Activated naive CD4-positive, alpha-beta T cell treated with anti-CD3 and anti-CD28 coated beads for 36 hours (primary cell): Measurements from ENCODE around the gene BAZ2B. TPM values are rescaled to one million over a fixed set of nuclear protein-coding genes. Genes with fewer than 3 reads are reported as not detected.
A peak's percentile ranks its signal among the peaks of the same experiment; 100 is the strongest.

Source experiments
- CTCF ChIA-PET: fragments of 350-600 bp; sonication (Branson Sonifier 250); formaldehyde crosslinking; loops from one replicate; lab custom pipeline; 2021; ENCODE audit warnings: antibody characterized with exemption; lab: Charles Lee
- DNase-seq: peaks from one replicate; pipeline ENCODE4 v3.0.0-alpha.2; 2020
- H3K27ac Mint-ChIP-seq: one replicate; pipeline ENCODE4 v1.8.0; 2021; ENCODE audit warnings: mild to moderate bottlenecking, mixed read lengths
- H3K27me3 Mint-ChIP-seq: one replicate; pipeline ENCODE4 v1.8.0; 2021; ENCODE audit warnings: low read depth, mixed read lengths
- H3K36me3 Mint-ChIP-seq: one replicate; pipeline ENCODE4 v1.8.0; 2021; ENCODE audit warnings: low read depth, mixed read lengths
- H3K4me1 Mint-ChIP-seq: one replicate; pipeline ENCODE4 v1.8.0; 2021; ENCODE audit warnings: low read depth, mixed read lengths
- H3K4me3 Mint-ChIP-seq: one replicate; pipeline ENCODE4 v1.8.0; 2021; ENCODE audit warnings: mild to moderate bottlenecking, moderate library complexity, mixed read lengths
- H3K9me3 Mint-ChIP-seq: one replicate; pipeline ENCODE4 v1.8.0; 2021; ENCODE audit warnings: mixed read lengths
- intact Hi-C: fragments of 100-400 bp; cut with micrococcal nuclease; formaldehyde crosslinking; loops from one replicate; pipeline ENCODE4 v1.15.1; 2023
- total RNA-seq, 2 experiments: library from RNA; stranded (reverse); gene quantifications; one replicate each; pipeline ENCODE4 v1.2.3, GENCODE V29; 2021

The BAZ2B gene, protein sequence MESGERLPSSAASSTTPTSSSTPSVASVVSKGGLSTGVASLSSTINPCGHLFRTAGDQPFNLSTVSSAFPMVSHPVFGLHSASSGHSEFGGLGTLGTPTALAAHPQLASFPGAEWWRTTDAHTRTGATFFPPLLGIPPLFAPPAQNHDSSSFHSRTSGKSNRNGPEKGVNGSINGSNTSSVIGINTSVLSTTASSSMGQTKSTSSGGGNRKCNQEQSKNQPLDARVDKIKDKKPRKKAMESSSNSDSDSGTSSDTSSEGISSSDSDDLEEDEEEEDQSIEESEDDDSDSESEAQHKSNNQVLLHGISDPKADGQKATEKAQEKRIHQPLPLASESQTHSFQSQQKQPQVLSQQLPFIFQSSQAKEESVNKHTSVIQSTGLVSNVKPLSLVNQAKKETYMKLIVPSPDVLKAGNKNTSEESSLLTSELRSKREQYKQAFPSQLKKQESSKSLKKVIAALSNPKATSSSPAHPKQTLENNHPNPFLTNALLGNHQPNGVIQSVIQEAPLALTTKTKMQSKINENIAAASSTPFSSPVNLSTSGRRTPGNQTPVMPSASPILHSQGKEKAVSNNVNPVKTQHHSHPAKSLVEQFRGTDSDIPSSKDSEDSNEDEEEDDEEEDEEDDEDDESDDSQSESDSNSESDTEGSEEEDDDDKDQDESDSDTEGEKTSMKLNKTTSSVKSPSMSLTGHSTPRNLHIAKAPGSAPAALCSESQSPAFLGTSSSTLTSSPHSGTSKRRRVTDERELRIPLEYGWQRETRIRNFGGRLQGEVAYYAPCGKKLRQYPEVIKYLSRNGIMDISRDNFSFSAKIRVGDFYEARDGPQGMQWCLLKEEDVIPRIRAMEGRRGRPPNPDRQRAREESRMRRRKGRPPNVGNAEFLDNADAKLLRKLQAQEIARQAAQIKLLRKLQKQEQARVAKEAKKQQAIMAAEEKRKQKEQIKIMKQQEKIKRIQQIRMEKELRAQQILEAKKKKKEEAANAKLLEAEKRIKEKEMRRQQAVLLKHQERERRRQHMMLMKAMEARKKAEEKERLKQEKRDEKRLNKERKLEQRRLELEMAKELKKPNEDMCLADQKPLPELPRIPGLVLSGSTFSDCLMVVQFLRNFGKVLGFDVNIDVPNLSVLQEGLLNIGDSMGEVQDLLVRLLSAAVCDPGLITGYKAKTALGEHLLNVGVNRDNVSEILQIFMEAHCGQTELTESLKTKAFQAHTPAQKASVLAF (N-terminal part only)
- total RNA-seq: 1 to 10 TPM; 8.3 to 9.7 TPM

GRCh38 chr2:159616286-159616701, at the start of gene BAZ2B:
TSS of gene BAZ2B (minus strand) at chr2:159616548. CDS start at chr2:159478719, 137,829 bp downstream.
- H3K4me1 Mint-ChIP-seq: peaks cover 6% of the 10 kb centered on the region
- intact Hi-C loops: loop anchor here (2.0 kb wide), 1 partner anchor 329 kb away; the partner anchor contains the start of gene WDSUB1
- CTCF ChIA-PET: interaction anchor here (0.6 to 0.8 kb wide), 2 partner anchors 9 to 20 kb away, joined by 3 read pairs; no protein-coding TSS in a partner anchor
- peak; percentile 11 for DNase-seq
- peak within 1 kb of the TSS; percentile 72 for H3K4me3 Mint-ChIP-seq
- H3K27me3 Mint-ChIP-seq: peaks cover 15% of the 10 kb centered on the region
- no peak within 1 kb of the TSS for H3K27ac Mint-ChIP-seq
- H3K9me3 Mint-ChIP-seq: no peaks in the 10 kb centered on the region
- no peaks in the 10 kb centered on the region for H3K36me3 Mint-ChIP-seq

DNA sequence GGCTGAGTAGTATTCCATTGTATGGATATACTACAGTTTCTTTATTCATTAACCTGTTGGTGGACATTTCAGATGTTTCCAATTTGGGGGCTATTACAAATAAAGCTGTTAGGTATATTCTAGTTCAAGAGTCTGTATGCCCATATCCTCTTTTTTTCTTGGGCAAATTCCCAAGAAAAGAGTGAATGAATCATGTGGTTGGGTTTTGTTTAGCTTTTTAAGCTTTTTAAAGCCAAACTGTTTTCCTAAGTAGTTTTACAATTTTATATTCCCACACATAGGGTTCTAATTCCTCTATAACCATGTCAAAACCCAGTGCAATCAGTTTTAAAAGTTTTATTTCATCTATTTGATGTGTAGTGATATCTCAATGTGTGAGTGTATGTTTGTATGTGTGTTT, 44.9 kb upstream of the BAZ2B start:
- Mint-ChIP-seq H3K27me3 (no peaks in the 10 kb centered on the region), H3K9me3 (peaks cover 10% of the 10 kb centered on the region), H3K27ac (no peak overlapping the region), H3K4me3 (no peak overlapping the region), H3K36me3 (no peaks in the 10 kb centered on the region), H3K4me1 (no peaks in the 10 kb centered on the region)
- DNase-seq: no peak
- CTCF ChIA-PET: interaction anchor here (0.6 kb wide), 1 partner anchor 726 kb away, joined by 3 read pairs; no protein-coding TSS in a partner anchor
- intact Hi-C loops: no loop called here

GRCh38 chr2:159658881-159659873, 42.8 kb upstream of the BAZ2B start:
- Mint-ChIP-seq H3K36me3 (peaks cover 1% of the 10 kb centered on the region), H3K27ac (no peak overlapping the region), H3K9me3 (peaks cover 16% of the 10 kb centered on the region), H3K4me3 (no peak overlapping the region), H3K4me1 (no peaks in the 10 kb centered on the region), H3K27me3 (no peaks in the 10 kb centered on the region)
- no peak for DNase-seq
- intact Hi-C loops: no loop called here
- CTCF ChIA-PET: no interaction called here

DNA sequence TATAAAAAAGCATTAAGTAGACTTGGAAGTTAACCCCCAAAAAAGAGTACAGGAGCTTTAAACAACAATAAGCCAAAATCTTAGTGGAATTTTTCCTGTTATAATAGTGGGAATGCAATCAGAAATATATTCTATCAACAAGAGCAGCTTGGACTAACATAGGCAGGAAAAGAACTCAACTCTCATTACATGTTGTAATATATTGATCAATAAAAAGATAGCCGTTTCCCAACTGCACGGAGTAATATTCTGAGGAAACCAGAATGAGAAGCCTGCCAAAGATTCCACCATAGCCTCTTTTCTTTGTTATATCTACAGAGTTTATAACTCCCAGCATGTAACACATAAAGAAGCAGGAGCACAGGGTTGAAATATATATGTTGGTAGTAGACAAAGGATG, 37.6 kb upstream of the BAZ2B start:
- H3K4me1 Mint-ChIP-seq: no peaks in the 10 kb centered on the region
- H3K36me3 Mint-ChIP-seq: peaks cover 1% of the 10 kb centered on the region
- intact Hi-C loops: no loop called here
- no peaks in the 10 kb centered on the region for H3K27me3 Mint-ChIP-seq
- H3K9me3 Mint-ChIP-seq: peaks cover 16% of the 10 kb centered on the region
- CTCF ChIA-PET: no interaction called here
- no peak for DNase-seq
- no peak overlapping the region for H3K4me3 Mint-ChIP-seq
- H3K27ac Mint-ChIP-seq: no peak overlapping the region

DNA sequence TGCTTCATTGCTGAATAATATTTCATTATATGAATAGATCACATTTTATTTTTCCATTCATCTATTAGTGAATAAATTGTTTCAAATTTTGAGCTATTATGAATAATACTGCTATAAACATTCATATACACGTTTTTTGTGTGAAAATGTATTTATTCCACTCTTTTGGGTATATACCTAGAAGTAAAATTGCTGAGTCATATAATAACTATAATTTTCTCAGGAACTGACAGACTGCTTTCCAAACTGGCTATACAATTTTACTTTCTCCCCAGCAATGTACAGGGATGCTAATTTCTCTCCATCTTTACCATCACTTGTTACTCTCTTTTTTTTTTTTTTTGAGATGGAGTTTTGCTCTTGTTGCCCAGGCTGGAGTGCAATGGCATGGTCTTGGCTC, 35.5 kb upstream of the BAZ2B start:
- no peak for DNase-seq
- H3K36me3 Mint-ChIP-seq: peaks cover 1% of the 10 kb centered on the region
- H3K27ac Mint-ChIP-seq: no peak overlapping the region
- no peak overlapping the region for H3K4me3 Mint-ChIP-seq
- H3K9me3 Mint-ChIP-seq: peaks cover 9% of the 10 kb centered on the region
- no peaks in the 10 kb centered on the region for H3K4me1 Mint-ChIP-seq
- CTCF ChIA-PET: interaction anchor here (0.6 kb wide), 1 partner anchor 1144 kb away, joined by 4 read pairs; no protein-coding TSS in a partner anchor
- intact Hi-C loops: no loop called here
- H3K27me3 Mint-ChIP-seq: no peaks in the 10 kb centered on the region

GRCh38 chr2:159650574-159650973, 34.2 kb upstream of the BAZ2B start:
- H3K4me3 Mint-ChIP-seq: no peak overlapping the region
- no peak overlapping the region for H3K27ac Mint-ChIP-seq
- CTCF ChIA-PET: no interaction called here
- intact Hi-C loops: no loop called here
- no peaks in the 10 kb centered on the region for H3K4me1 Mint-ChIP-seq
- H3K36me3 Mint-ChIP-seq: peaks cover 1% of the 10 kb centered on the region
- peaks cover 12% of the 10 kb centered on the region for H3K9me3 Mint-ChIP-seq
- no peak for DNase-seq
- no peaks in the 10 kb centered on the region for H3K27me3 Mint-ChIP-seq

GRCh38 chr2:159648643-159649042, 32.3 kb upstream of the BAZ2B start:
- intact Hi-C loops: loop anchor here (5.0 kb wide), 1 partner anchor 39 kb away; no protein-coding TSS in a partner anchor
- Mint-ChIP-seq H3K27me3 (no peaks in the 10 kb centered on the region), H3K9me3 (peaks cover 11% of the 10 kb centered on the region), H3K4me3 (no peak overlapping the region), H3K4me1 (no peaks in the 10 kb centered on the region), H3K36me3 (no peaks in the 10 kb centered on the region), H3K27ac (no peak overlapping the region)
- no peak for DNase-seq
- CTCF ChIA-PET: no interaction called here

GRCh38 chr2:159647667-159648066, 31.3 kb upstream of the BAZ2B start:
- H3K4me3 Mint-ChIP-seq: no peak overlapping the region

DNA sequence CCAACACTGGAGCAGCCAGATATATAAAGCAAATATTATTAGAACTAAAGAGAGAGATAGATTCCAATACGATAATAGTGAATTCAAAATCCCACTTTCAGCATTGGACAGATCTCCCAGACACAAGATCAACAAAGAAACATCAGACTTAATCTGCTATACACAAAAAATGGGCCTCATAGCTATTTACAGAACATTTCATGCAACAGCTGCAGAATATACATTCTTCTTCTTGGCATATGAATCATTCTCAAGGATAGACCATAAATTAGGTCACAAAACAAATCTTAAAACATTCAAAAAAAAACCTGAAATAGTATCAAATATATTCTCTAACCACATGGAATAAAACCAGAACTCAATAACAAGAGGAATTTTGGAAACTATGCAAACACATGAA, 23.8 kb upstream of the BAZ2B start:
- H3K27ac Mint-ChIP-seq: no peak overlapping the region
- H3K27me3 Mint-ChIP-seq: no peaks in the 10 kb centered on the region
- intact Hi-C loops: no loop called here
- CTCF ChIA-PET: interaction anchor here (0.7 kb wide), 1 partner anchor 754 kb away, joined by 3 read pairs; no protein-coding TSS in a partner anchor
- no peaks in the 10 kb centered on the region for H3K4me1 Mint-ChIP-seq
- H3K4me3 Mint-ChIP-seq: no peak overlapping the region
- DNase-seq: no peak
- peaks cover 2% of the 10 kb centered on the region for H3K9me3 Mint-ChIP-seq
- H3K36me3 Mint-ChIP-seq: peaks cover 6% of the 10 kb centered on the region

More at GRCh38 chr2:159647667-159648066, 31.3 kb upstream of the BAZ2B start:
- Mint-ChIP-seq H3K27me3 (no peaks in the 10 kb centered on the region), H3K4me1 (no peaks in the 10 kb centered on the region), H3K27ac (no peak overlapping the region), H3K9me3 (peaks cover 11% of the 10 kb centered on the region), H3K36me3 (no peaks in the 10 kb centered on the region)
- intact Hi-C loops: loop anchor here (5.0 kb wide), 1 partner anchor 40 kb away; no protein-coding TSS in a partner anchor
- DNase-seq: no peak
- CTCF ChIA-PET: no interaction called here

GRCh38 chr2:159639712-159640111, 23.4 kb upstream of the BAZ2B start:
- Mint-ChIP-seq H3K27ac (no peak overlapping the region), H3K36me3 (peaks cover 6% of the 10 kb centered on the region), H3K4me1 (no peaks in the 10 kb centered on the region), H3K27me3 (no peaks in the 10 kb centered on the region), H3K9me3 (peaks cover 2% of the 10 kb centered on the region), H3K4me3 (no peak overlapping the region)
- CTCF ChIA-PET: no interaction called here
- no peak for DNase-seq
- intact Hi-C loops: no loop called here

GRCh38 chr2:159639071-159639470, 22.7 kb upstream of the BAZ2B start:
- Mint-ChIP-seq H3K4me1 (no peaks in the 10 kb centered on the region), H3K9me3 (peaks cover 2% of the 10 kb centered on the region), H3K4me3 (no peak overlapping the region), H3K36me3 (peaks cover 6% of the 10 kb centered on the region), H3K27me3 (no peaks in the 10 kb centered on the region), H3K27ac (no peak overlapping the region)
- DNase-seq: no peak
- CTCF ChIA-PET: no interaction called here
- intact Hi-C loops: no loop called here
